ENCODE results near the gene KCNB1.

KCNB1 gene

DNA sequence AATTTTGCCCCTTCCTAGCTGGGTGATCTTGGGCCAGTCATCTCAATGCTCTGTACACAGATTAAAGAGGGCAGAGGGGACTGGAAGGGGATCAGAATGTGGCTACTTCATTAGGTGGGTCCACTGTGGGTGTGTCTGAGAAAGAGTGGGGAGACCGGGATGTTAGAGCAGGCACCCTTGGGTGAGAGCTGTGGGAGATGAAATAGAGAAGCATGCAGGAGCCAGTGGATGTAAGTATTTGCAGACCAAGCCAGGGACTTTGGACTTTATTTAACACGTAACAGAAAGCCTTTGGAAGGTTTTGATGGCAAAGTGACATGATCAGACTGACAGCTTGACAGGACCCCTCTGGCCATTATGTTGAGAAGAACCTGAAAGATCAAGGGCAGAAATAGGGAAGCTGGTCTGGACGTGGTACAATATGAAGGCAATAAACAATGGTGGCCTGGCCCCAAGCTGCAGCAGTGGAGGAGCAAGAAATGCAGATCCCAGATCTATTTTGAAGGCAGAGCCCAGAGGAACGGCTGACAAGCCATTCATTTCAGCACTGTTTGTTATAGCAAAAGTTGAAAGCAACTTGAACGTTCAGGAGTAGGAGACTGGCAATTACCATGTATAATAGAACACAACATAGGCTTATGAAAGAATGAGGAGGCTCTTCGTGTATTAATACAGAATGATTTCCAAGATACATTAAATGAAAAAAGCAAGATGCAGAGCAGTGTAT lies 122.1 kb downstream of the KCNB1 start:
- DNase-seq (ENCODE audit: low read depth in 1 of 2, low spot score in 1 of 2): no peak

DNA sequence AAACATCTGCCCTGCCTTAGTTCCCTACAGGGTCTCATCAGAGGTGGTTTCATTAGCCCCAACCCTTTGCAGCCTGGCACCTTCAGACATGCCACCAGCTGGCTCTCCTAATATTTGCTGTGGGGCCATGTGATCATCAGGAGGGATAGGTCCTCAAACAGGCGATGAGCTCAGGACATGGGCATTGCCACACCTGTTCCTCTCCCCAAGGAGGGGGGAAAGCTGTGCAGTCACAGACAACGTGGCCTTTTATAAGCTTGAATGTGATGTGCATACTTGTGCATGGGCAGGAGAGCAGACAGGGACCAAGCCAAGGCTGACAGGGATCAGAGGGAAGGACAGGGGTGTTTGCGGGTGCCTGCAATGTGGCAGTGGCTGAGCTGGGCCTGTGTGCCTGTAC lies 125.8 kb downstream of the KCNB1 start:
- no peak for DNase-seq (ENCODE audit: low read depth in 1 of 2, low spot score in 1 of 2)

DNA sequence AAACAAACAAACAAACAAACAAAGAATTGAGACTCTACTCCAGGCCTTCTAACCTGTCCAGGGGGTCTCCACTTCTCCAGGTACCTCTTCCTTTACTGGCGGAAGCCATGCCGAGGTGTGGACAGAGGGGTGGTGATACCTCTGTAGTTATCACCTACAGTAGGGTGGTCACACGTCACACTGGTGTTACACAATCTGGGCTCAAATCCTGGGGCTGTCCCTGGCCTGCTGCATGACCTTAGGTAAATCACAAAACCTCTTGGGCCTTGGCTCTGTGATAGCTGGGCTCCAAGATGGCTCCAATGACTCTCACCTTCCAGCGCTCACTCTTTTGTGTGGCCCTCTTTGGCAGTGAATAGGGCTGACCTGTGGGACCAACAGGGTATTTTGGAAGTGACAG lies 127.8 kb downstream of the KCNB1 start:
- no peak for DNase-seq (ENCODE audit: low read depth in 1 of 2, low spot score in 1 of 2)

GRCh38 chr20:49353348-49353747 lies 129.1 kb downstream of the KCNB1 start:
- no peak for DNase-seq (ENCODE audit: low read depth in 1 of 2, low spot score in 1 of 2)

DNA sequence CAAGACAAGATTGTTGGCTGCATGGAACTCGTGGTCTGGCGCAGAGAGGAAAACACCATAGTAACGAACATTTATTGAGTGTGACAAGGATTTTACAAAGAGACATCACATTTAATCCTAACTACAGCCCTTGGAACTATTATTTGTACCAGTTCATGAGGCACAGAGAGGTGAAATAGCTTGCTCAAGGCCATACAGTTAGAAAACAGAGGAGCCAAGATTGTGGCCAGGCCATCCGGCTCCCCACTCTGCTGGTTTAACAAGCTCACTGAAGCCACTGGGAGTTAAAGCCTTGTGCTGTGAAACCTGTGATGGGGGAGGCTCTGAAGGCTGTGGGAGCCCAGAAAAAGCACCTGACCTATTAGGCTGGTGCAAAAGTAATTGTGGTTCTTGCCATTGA lies 129.7 kb downstream of the KCNB1 start:
- DNase-seq (ENCODE audit: low read depth in 1 of 2, low spot score in 1 of 2): no peak

DNA sequence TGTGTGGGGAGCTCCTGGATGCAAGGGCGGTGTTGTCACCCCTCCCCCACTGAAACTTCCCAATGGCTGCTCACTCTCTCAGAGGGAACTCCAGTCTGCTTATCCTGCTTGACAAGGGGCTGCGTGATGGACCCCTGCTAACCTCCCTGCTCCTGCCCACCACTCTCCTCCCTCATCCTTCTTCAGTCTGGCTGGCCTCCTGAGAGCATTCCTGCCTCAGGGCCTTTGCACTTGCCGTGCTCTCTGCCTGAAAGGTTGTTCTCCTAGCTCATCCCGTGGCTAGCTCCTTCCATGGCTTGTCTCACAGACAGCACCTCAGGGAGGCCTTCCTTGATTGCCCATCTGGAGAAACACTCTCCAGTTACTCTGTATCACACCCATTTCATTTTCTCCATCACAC lies 130.7 kb downstream of the KCNB1 start:
- no peak for DNase-seq (ENCODE audit: low read depth in 1 of 2, low spot score in 1 of 2)

DNA sequence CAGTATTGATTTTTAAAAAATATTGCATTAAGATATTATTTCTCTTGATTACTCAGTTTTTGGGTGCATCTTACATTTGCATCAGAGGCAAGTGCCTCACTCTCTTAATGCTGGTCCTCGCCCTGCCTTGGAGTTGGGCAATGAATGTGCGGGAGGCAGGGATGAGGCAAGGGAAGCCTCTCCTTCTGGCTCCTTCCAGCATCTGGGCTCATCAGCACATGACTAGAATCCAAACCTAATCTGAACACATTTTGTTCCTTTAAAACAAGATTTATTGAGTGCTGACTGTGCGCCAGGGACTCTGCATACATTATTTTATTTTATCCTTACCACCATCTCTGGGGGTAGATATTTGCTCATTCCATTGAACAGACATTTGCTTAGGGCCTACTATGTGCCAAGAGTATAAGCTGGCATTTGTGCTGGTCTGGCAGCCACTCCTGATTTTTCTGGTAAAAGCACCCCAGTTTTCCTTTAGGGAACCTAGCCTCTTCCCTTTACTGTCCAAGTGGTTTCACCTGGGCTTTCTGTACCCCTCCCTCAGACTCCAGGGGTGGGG lies 132.7 kb downstream of the KCNB1 start:
- DNase-seq (ENCODE audit: low read depth in 1 of 2, low spot score in 1 of 2): no peak

DNA sequence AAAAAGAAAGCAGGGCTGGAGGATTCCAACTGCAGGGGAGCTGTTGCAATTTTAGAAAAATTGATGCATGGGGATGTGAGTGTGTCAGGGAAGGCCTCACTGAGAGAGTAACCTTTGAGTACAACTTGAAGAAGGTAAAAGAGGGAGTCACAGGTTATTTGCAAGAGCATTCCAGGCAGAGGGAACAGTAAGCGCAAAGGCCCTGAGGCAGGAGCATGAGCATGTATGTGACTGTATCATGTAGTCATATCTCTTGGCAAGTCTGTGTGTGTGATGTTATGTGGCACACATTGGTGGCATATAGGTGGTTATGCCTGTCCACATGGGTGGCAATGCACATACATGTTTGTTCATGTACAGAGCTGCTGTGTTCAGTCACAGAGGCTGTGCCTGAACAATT lies 133.4 kb downstream of the KCNB1 start:
- DNase-seq (ENCODE audit: low read depth in 1 of 2, low spot score in 1 of 2): no peak

DNA sequence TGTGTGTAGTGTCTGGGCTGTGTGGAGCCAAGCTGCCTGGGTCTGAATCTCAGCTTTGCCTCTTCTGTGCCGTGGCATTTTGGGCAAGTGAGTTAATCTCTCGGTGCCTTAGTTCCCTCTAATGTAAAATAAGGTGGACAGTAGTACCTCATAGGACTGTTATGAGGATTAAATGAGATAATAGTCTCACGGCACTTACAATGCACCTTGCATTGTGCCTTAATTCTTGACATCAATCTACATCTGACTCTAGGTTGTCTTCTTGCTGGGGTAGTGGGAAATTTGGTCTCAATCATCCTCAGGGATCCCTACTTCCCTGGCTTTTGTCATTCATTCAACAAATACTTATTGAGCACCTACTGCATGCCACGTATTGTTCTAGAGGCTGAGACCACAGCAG lies 133.9 kb downstream of the KCNB1 start:
- DNase-seq (ENCODE audit: low read depth in 1 of 2, low spot score in 1 of 2): no peak

- DNase-seq (ENCODE audit: low read depth in 1 of 2, low spot score in 1 of 2): no peak
These were observed 135.3 kb downstream of the KCNB1 start for GRCh38 chr20:49347156-49347555.

- DNase-seq (ENCODE audit: low read depth in 1 of 2, low spot score in 1 of 2): no peak
These were observed 135.8 kb downstream of the KCNB1 start for GRCh38 chr20:49346682-49347081.

DNA sequence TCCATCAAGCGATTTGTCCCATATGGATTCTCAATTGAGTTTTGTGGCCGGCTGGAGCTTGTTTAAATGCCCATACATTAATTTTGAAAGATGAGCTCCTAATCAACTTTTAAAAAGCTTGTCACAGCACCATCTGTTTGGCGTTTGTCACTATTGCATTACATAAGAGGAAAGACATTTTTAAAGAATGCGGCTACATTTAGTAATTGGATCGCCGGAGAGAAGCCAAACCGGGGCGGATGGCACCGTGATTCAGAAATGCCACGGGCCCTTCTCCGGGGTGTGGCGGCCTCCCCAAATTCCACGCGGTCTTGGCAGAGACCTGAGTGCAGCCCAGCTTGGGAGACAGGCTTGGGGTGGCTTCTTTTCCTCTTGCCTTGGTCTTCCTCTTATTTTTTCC lies 136.9 kb downstream of the KCNB1 start:
- DNase-seq (ENCODE audit: low read depth in 1 of 2, low spot score in 1 of 2): no peak

- no peak for DNase-seq (ENCODE audit: low read depth in 1 of 2, low spot score in 1 of 2)
These were observed 137.5 kb downstream of the KCNB1 start for GRCh38 chr20:49344975-49345374.

DNA sequence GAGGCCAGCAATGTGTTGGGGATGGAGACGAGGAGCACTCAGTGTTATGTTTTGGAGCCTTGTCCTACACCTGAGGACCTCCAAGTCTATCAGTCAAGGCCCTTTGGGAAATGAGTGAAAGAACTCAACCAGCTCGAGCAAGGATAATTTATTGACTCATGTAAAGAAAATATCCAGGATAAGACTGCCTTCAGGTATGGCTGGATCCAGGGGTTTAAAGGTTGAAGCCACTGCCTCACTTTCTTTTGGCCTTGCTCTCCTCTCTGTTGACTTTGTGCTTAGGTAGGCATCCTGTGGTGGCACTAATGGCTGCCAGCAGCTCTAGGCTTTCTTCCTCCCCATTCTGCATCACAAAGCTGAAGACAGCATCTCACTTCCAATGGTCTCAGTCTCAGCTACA lies 138.3 kb downstream of the KCNB1 start:
- DNase-seq (ENCODE audit: low read depth in 1 of 2, low spot score in 1 of 2): no peak

DNA sequence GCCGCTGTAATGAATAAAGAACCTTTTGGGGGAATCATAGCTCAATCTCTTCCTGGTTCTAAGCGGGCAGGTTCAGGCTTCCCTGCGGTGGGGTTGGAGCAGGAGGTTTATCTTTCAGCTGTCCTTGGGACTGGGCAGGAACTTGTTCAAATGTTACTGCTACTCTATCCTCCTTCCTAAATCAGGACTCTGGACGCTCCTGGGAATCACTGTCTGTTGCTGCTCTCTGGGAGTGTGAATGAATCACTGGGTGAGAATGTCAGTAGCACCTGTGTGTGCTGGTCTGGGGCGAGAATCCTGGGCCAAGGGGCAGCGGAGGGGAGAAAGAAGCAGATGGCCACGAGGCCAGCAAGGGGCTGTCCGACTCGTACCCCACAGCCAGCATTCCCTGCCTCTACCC lies 139.2 kb downstream of the KCNB1 start:
- no peak for DNase-seq (ENCODE audit: low read depth in 1 of 2, low spot score in 1 of 2)

- no peak for DNase-seq (ENCODE audit: low read depth in 1 of 2, low spot score in 1 of 2)
These were observed 142.1 kb downstream of the KCNB1 start for GRCh38 chr20:49340161-49340966.

GRCh38 chr20:49339123-49339522 lies 143.3 kb downstream of the KCNB1 start:
- no peak for DNase-seq (ENCODE audit: low read depth in 1 of 2, low spot score in 1 of 2)

- no peak for DNase-seq (ENCODE audit: low read depth in 1 of 2, low spot score in 1 of 2)
These were observed 144.4 kb downstream of the KCNB1 start for GRCh38 chr20:49338061-49338460.

GRCh38 chr20:49337357-49337756 lies 145.1 kb downstream of the KCNB1 start:
- DNase-seq (ENCODE audit: low read depth in 1 of 2, low spot score in 1 of 2): no peak

- no peak for DNase-seq (ENCODE audit: low read depth in 1 of 2, low spot score in 1 of 2)
These were observed 145.7 kb downstream of the KCNB1 start for GRCh38 chr20:49336786-49337185.

- no peak for DNase-seq (ENCODE audit: low read depth in 1 of 2, low spot score in 1 of 2)
These were observed 147.0 kb downstream of the KCNB1 start for GRCh38 chr20:49335476-49335875.

All from activated T-helper 1 cell treated with anti-CD3 and anti-CD28 coated beads, Interleukin-2, amount 50 U/mL, for 16 hours (primary cell).